ENCODE results near the gene TNFRSF12A.
A peak's percentile ranks its signal among the peaks of the same experiment; 100 is the strongest.

DNA sequence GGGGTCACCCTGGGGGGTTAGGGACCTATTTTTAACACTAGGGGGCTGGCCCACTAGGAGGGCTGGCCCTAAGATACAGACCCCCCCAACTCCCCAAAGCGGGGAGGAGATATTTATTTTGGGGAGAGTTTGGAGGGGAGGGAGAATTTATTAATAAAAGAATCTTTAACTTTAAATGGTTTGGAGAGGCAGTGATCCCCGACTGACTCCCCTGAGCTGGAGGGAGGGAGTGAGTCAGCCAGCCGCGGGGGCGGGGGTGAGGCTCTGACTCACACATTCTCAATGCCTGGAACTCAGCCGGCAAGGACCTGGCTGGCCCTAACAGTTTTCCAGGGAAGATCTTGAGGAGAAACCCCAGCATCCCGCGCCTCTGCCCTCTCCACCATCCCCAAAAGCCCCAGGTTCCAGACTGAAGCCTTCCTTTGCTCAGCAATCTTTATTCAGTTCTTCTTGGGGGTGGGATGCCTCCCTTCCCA lies 2.1 kb downstream of the TNFRSF12A start:
- TF ChIP-seq, protein P1, sequence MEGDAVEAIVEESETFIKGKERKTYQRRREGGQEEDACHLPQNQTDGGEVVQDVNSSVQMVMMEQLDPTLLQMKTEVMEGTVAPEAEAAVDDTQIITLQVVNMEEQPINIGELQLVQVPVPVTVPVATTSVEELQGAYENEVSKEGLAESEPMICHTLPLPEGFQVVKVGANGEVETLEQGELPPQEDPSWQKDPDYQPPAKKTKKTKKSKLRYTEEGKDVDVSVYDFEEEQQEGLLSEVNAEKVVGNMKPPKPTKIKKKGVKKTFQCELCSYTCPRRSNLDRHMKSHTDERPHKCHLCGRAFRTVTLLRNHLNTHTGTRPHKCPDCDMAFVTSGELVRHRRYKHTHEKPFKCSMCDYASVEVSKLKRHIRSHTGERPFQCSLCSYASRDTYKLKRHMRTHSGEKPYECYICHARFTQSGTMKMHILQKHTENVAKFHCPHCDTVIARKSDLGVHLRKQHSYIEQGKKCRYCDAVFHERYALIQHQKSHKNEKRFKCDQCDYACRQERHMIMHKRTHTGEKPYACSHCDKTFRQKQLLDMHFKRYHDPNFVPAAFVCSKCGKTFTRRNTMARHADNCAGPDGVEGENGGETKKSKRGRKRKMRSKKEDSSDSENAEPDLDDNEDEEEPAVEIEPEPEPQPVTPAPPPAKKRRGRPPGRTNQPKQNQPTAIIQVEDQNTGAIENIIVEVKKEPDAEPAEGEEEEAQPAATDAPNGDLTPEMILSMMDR (IDR thresholded peaks at IDR 0.05): no peak
- peak in 1 of 2 donors; percentile 25 for TF ChIP-seq POLR2A (IDR thresholded peaks at IDR 0.05)
